NCI-H345 treated with DMSO at 0.1 percent for 48 hours (cell line): ENCODE results near the gene RASSF10.
A peak's percentile ranks its signal among the peaks of the same experiment; 100 is the strongest.

Source experiments
- DNase-seq: peaks from one replicate; lab custom pipeline; 2025; ENCODE audit not compliant: unreplicated experiment; lab: John Stamatoyannopoulos, UW

The RASSF10 gene

DNA sequence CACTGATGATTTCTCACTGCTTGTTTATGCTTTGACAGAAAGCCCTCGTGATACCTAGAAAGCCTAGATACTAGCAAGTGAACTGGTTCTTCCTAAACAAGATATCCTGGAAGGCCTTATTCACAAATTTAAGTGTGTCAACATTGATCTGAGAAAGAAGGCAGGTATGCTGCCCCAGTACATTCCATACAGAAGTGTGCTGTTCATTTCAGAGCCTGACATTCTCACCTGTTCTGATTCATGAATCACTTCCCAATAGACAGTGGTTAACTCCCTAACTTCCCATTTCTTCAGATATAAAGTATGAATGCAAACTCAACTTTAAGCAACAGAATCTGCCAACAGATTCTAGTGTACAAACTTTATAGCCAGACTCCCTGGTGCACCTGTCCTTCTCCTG, 15.5 kb upstream of the RASSF10 start:
- DNase-seq = no peak

DNA sequence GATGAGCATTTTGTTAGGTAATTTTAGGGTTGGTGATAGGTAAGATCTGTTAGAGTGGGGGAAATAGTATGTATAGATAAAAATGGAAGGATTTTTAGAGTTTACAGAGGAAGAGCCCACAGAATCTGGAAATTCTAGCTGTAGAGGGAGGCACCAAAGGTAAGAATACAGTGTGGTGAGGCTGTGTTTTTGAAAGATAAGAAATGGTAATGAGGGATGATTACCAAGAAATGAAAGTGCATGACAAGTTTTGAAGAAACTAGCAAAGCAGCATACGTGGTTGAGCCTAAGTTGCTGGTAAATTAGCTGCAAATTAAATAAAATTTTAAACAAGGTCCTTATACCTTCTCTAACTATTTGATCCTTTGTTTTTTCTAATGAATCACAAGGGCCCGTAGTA, 14.6 kb upstream of the RASSF10 start:
- no peak for DNase-seq

DNA sequence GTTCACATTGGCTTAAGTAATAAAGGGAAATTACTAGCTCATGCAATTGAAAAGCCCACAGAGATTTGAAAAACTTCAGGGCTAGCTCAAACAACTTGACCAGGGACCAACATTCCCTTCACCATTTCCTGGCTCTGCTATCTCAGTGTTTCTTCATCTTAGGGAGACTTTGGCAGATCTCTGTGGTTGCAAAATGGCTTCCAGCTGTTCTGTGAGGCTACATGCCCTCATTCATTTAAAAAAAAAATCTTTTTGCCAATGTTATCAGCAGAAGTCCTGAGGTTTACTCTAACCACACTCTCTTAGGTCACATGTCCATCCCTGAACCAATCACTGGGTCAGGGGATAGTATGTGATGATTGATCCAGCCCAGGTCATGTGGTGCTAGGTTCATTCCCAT, 13.9 kb upstream of the RASSF10 start:
- DNase-seq = no peak

DNA sequence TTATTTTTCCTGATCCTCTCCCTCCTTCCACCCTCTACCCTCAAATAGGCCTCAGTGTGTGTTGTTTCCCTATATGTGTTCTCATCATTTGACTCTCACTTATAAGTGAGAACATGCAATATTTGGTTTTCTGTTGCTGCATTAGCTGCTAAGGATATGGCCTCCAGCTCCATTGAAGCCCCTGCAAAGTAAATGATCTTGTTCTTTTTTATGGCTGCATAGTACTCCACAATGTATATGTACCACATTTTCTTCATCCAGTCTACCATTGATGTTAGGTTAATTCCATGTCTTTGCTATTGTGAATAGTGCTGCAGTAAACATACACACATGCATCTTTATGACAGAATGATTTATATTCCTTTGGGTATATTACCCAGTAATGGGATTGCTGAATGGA, 13.3 kb upstream of the RASSF10 start:
- no peak for DNase-seq

DNA sequence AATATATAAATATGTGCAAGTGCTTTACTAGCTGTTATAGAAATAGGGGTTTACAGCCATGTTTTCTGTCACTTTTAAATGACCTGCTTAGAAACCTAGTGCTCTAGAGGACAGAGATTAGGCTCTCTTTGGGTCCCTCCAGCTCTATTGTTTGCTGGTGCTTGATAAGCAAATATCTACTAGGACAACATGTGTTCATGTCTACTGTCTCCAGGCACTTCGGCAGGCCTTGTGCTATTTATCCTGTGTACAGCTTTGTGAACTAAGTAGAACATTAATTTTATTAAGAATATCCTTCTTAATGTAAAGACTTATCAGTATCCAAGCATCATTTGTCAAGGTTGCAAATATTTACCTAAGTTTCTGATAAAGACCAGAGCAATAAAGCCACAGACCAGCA, 11.9 kb upstream of the RASSF10 start:
- no peak for DNase-seq

DNA sequence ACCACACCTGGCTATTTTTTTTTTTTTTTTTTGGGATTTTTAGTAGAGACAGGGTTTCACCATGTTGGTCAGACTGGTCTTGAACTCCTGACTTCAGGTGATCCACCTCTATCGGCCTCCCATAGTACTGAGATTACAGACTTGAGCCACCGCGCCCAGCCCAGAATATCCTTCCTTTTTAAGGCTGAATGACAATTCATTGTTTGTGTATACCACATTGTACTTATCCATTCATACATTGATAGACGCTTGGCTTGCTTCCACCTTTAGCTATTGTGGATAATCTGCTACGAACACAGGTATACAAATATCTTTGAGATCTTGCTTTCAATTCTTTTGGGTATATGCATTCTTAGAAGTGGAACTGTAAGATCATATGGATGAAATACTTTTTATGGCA, 10.8 kb upstream of the RASSF10 start:
- DNase-seq = peak; percentile 33

DNA sequence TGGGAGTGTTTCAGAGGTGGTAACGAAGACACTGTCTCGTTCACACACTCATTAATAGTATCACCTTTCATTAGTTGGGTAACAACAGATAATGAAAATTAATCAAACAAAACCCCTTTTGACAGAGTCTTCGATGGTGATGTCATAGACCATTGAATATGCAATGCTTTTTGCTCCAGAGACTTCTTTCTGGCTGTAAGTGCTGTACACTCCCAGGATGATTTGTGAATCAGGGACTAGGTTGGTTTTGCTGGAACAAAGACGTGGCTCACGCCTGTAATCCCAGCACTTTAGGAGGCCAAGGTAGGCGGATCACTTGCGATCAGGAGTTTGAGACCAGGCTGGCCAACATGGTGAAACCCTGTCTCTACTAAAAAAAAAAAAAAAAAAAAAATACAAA, 9.5 kb upstream of the RASSF10 start:
- no peak for DNase-seq

DNA sequence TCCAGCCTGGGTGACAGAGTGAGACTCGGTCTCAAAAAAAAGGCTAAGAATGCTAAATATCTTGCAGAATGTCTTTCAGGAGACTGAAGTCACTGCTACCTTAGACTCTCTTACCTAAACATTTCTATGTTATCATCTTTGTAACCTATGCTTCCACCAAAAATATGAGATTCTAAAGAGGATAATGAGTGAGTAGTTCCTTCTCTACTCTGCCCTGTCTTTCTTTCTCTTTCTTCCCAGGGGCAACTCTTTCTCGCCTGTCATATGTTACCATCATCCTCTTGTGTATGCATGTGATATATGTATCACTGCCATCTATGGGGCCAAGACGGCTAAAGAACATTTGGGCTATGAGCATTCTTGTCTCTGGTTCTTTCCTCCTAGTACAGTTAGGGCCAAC, 9.0 kb upstream of the RASSF10 start:
- DNase-seq = no peak

DNA sequence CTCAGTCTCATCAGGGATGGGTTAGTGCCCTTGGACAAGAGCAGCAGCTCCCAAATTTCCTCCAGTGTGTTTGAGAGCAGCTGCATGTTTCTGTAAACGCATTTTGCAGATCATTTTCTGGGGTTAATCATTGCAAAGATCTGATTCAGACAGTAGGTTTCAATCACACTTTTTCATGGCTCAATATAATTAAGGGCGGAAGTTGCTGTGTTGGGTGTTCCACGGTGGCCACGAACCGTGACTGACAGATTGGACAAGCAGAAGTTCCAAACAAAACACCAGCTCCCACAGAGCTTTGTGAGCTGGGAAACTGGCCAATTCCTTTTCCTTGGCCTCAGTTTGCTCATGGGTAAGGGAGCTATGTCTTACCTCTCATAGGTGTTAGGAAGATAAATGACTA, 8.4 kb upstream of the RASSF10 start:
- no peak for DNase-seq

DNA sequence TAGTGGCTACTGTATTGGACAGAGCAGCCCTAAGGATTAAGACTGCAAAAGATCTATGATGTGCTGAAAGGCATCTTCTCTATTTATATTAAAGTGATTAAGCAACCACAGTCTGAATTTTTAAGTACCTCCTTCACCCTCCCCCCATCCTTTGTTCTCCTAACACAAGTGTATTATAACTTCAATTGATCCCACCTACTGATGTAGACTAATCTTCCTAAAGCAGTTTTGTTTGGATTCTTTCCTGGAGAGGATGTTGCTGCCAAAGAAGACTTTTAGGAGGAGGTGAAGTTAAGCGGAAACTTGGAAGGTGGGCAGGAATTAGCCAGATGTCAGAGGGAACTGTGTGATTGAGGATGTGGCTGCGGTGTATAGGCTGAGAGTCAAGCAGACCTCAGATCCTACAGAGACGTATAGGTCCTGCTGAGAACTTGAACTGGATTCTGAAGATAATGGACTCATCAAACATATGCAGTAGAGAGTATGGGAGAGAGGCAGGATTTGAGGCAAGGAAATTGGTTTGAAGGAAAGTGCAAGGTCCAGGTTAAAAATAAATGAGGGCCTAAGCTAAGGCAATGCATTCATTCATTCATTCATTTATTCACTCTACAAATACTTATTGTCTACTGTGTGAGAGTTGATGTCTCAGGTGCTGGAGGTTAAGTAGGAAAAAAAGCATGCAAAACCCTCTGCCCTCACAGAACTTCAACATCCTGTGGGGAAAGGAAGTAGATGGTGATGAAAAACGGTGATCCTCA, 5.2 kb upstream of the RASSF10 start:
- DNase-seq = no peak

DNA sequence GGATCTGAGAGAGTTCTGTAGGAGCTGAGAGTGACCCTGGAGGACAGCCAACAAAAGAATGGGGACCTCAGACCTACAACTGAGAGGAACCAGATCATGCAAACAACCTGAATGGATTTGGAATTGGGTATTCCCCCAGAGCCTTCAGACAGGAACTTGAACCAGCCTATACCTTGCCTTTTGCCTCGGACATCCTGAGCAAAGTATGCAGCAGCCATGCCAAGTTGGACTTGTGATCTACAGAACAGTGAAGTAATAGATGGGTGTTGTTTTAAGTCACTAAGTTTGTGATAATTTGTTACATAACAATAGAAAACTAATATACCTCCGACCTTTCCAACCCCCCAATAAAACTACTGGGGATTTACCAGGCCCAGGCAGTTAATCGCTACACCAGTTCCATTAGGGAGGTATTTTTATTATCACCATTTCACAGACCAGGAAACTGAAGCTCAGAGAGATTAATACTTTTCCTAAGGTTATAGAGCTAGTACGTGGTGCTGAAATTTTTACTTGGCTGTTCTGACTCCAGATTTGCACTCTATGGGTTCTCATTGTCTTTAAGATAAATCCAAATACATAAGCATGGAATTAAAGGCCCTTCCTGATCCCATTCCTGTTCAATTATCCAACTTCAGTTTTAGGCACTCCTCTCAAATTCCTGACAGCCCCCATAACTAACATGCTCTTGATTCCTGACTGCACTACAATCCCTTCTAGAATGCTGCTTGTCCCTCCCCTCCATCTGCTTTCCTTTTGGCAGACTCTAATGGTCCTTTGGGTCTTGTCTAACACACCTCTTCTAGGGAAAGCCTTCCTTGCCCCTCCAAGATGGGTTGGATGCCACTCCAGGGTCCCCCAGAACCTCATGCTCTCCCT, 1.7 kb upstream of the RASSF10 start:
- DNase-seq = no peak

DNA sequence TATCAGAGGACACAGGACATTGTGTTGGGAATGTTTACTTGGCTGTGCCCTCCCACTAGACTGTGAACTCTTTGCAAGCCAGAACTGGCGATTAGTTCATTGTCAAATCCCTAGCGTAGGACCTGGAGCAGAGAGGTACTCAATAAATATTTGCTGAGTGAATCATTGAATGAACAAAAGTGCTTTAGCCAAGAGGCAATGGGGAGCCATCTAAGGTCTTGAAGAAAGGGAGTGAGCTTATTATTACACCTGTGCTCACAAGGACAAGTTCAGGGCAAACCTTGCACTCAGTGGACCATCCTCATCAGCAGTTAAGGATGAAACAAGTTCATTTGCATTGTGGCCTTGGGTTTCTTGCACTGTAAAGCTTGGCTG, 1.1 kb upstream of the RASSF10 start:
- DNase-seq = no peak

DNA sequence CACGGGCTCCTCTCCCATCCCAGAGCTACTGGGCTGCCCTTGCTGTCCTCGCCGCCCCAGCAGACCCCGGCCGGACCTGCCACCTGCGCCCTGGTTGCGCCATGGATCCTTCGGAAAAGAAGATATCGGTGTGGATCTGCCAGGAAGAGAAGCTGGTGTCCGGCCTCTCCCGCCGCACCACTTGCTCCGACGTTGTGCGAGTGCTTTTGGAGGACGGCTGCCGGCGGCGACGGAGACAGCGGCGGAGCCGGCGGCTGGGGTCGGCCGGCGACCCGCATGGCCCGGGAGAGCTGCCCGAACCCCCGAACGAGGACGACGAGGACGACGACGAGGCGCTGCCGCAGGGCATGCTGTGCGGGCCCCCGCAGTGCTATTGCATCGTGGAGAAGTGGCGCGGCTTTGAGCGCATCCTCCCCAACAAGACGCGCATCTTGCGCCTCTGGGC, 382 bp downstream of the RASSF10 start:
- no peak for DNase-seq

DNA sequence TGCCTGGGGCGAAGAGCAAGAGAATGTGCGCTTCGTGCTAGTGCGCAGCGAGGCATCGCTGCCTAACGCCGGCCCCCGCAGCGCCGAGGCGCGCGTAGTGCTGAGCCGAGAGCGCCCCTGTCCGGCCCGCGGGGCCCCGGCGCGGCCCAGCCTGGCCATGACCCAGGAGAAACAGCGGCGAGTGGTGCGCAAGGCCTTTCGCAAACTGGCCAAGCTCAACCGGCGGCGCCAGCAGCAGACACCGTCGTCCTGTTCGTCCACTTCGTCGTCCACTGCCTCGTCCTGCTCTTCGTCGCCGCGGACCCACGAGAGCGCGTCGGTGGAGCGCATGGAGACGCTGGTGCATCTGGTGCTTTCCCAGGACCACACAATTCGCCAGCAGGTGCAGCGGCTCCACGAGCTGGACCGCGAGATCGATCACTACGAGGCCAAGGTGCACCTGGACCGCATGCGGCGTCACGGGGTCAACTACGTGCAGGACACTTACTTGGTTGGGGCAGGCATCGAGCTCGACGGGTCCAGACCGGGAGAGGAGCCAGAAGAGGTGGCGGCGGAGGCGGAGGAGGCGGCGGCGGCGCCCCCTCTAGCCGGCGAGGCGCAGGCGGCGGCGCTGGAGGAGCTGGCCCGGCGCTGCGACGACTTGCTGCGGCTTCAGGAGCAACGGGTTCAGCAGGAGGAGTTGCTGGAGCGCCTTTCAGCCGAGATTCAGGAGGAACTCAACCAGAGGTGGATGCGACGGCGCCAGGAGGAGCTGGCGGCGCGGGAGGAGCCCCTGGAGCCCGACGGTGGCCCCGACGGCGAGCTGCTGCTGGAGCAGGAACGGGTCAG, 1.0 kb downstream of the RASSF10 start:
- no peak for DNase-seq

DNA sequence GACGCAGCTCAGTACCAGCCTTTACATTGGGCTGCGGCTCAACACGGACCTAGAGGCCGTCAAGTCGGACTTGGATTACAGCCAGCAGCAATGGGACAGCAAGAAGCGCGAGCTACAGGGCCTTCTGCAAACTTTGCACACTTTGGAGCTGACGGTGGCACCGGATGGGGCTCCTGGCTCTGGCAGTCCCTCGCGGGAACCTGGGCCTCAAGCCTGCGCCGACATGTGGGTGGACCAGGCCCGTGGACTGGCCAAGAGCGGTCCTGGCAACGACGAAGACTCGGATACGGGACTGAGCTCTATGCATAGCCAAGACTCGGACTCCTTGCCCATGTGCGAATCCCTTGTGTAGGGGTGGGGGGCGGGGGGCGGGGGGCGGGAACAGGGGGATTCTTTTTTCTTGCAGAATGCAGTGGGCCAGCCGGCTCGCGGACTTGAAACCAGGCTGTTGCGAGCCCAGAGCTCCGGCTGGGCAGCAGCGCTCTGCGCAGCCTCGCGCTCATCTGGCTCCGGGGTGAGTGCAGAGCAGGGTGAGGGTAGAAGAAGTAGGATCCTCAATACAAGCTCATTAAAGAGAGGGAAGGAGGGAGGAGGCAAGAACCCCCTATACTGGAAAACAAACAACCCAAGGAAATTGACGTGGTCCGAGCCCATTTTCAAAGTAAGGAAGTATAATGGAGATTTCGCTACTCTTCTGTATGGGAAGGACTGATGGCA, 1.8 kb downstream of the RASSF10 start:
- DNase-seq = no peak

DNA sequence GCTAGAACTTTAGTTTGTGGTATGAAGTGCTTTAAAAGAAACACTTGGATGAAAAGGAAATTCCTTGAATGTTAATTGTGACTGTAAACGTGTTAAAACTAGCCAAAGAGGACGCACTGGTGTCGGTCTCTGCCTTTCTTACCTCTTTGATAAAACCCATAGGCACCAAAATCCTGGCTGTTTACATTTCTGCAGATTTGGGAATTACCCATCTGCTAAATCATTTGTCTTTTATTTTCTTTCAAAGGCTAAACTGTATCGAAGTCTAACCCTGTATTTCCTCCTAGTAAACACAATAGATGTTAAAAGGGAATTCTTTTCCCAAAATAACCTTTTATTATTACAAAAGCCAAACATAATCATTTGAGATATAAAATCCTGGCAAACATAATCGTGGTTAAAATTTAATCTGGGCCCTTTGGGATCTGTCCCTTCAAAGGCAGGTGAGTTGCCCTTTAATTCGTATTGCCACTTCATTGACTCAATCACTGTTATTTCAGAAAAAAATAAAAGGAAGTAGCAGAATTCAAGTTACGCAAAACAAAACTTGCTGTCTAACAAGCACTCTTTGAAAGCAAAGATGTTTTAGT, 2.4 kb downstream of the RASSF10 start:
- no peak for DNase-seq

DNA sequence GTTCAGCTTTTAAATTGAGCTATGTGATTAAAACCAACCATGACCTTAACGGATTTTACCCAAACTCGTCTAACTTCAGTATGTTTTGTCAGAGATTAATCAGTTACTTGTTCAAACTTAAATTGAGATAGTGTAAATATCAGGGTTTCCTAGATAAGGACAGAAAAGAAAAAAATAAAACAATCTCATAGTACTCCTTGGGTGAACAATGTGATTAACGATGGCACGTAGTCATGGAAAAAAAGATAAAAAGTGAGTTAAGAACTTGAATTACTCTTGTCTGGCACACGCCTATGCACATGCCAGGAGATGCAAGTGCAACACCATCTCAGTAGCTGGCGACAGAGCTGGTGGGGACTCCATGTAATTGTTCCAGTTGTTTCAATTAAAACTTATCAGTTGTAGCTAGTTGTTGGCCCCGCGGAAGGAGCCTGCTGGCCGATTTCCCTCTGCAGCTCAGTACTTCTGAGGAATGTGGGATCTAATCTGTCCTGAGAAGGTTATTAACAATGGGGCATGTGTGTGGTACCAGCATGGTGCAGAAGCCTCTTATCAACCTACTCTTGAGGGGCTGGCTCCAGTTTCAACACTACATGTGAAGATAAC, 3.0 kb downstream of the RASSF10 start:
- DNase-seq = no peak

DNA sequence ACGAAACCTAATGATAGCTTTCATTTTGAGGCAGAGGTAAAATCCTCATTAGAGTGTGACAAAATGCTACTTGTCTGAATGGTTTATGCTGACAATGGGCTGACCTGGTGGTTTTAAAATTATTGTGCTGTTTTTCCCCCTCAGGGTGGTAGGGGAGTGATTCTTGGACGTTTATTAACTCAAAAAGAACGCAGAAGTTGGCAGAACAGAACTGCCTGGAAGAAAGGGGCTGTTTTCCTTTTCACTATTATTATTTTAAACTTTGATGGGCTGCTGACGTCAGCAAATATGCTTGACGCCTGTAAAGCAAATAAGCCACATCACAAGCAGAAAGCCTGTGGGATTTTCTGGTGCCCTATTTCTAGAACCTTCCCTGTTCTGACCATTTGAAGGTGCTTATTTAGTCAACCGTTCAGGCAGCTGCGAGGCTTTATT, 4.0 kb downstream of the RASSF10 start:
- no peak for DNase-seq

DNA sequence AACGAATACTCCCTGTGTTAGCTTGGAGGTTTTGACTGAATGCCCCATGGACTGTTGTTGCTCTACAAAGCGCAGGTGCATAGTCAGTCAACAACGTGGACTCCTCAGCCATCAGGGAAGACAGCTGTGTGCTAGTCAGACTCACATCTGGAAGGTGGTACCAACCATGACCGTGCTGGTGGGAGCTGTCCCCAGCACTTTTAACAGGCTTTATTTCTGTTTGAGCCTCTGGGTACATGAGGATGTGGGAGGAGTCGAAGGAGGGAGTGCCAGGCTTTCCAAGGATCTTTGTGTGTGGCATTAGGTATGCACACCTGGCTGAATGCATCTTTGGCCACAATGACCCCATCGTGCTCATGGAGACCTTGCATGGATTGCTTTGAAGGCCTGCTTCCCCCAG, 6.6 kb downstream of the RASSF10 start:
- no peak for DNase-seq

DNA sequence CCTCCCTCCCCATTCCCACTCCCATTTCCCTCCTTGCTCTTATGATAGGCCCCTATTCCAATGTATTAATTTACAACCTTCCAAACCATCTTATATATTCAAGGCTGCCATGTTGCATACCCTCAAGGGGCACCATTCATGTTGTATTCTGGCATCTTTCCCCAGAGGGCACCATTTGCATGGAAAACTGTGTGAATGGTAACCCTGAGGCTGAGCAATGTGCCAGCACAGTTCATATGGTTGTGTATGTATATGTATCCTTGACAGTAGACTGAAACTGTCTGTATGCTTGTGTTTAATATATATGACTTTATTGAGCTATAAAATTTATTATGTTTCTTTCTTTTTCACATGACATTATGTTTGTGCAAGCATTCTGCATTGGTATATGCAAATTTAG, 7.3 kb downstream of the RASSF10 start:
- DNase-seq = peak; percentile 13
